Measurements from ENCODE around the gene LGI1. TPM values are rescaled to one million over a fixed set of nuclear protein-coding genes. Genes with fewer than 3 reads are reported as not detected.
A peak's percentile ranks its signal among the peaks of the same experiment; 100 is the strongest.

The LGI1 gene
- total RNA-seq, 6 experiments from 2014 or later: not detected

- Mint-ChIP-seq H3K9me3 (no peaks in the 10 kb centered on the region), H3K36me3 (ENCODE audit: low read depth) (no peaks in the 10 kb centered on the region), H3K27ac (peak overlapping the region; percentile 17; the same call in 1 of the 2 replicates), H3K4me1 (ENCODE audit: low read depth) (peaks cover 36% of the 10 kb centered on the region), H3K4me3 (peak overlapping the region; percentile 39), H3K27me3 (ENCODE audit: insufficient read depth) (peaks cover 2% of the 10 kb centered on the region; the same call in 1 of the 2 replicates)
- peak; percentile 83 for TF ChIP-seq CTCF (IDR thresholded peaks at IDR 0.05)
- DNase-seq: peak; percentile 38
Measured at GRCh38 chr10:93813507-93814465, 56.0 kb downstream of the LGI1 start.

GRCh38 chr10:93815304-93816096, 57.8 kb downstream of the LGI1 start:
- Mint-ChIP-seq H3K4me3 (peak overlapping the region; percentile 18), H3K4me1 (ENCODE audit: low read depth) (peaks cover 39% of the 10 kb centered on the region), H3K36me3 (ENCODE audit: low read depth) (no peaks in the 10 kb centered on the region), H3K9me3 (no peaks in the 10 kb centered on the region), H3K27ac (peak overlapping the region; percentile 24), H3K27me3 (ENCODE audit: insufficient read depth) (peaks cover 4% of the 10 kb centered on the region; the same call in 1 of the 2 replicates)
- DNase-seq: no peak
- no peak for TF ChIP-seq CTCF (IDR thresholded peaks at IDR 0.05)

GRCh38 chr10:93816123-93816747, 58.5 kb downstream of the LGI1 start:
- TF ChIP-seq CTCF (IDR thresholded peaks at IDR 0.05): peak; percentile 86
- peak; percentile 57 for DNase-seq
- Mint-ChIP-seq H3K4me1 (ENCODE audit: low read depth) (peaks cover 42% of the 10 kb centered on the region), H3K9me3 (no peaks in the 10 kb centered on the region), H3K27ac (peak overlapping the region; percentile 24; the same call in 1 of the 2 replicates), H3K4me3 (peak overlapping the region; percentile 18), H3K27me3 (ENCODE audit: insufficient read depth) (peaks cover 4% of the 10 kb centered on the region), H3K36me3 (ENCODE audit: low read depth) (no peaks in the 10 kb centered on the region)

GRCh38 chr10:93818086-93818485, 60.4 kb downstream of the LGI1 start:
- no peak for TF ChIP-seq CTCF (IDR thresholded peaks at IDR 0.05)
- Mint-ChIP-seq H3K4me3 (no peak overlapping the region), H3K9me3 (no peaks in the 10 kb centered on the region), H3K27me3 (ENCODE audit: insufficient read depth) (peaks cover 4% of the 10 kb centered on the region), H3K27ac (no peak overlapping the region), H3K36me3 (ENCODE audit: low read depth) (no peaks in the 10 kb centered on the region), H3K4me1 (ENCODE audit: low read depth) (peaks cover 42% of the 10 kb centered on the region)
- no peak for DNase-seq

GRCh38 chr10:93819520-93819919, 61.8 kb downstream of the LGI1 start:
- no peak for TF ChIP-seq CTCF (IDR thresholded peaks at IDR 0.05)
- peaks cover 27% of the 10 kb centered on the region for H3K4me1 Mint-ChIP-seq (ENCODE audit: low read depth)
- DNase-seq: no peak
- H3K27me3 Mint-ChIP-seq (ENCODE audit: insufficient read depth): peaks cover 5% of the 10 kb centered on the region
- no peaks in the 10 kb centered on the region for H3K9me3 Mint-ChIP-seq
- H3K4me3 Mint-ChIP-seq: no peak overlapping the region
- no peak overlapping the region for H3K27ac Mint-ChIP-seq
- no peaks in the 10 kb centered on the region for H3K36me3 Mint-ChIP-seq (ENCODE audit: low read depth)

Data from HFFc6 (cell line).